GM12878 (cell line): ENCODE data around the gene DSC2. TPM values are rescaled to one million over a fixed set of nuclear protein-coding genes. Genes with fewer than 3 reads are reported as not detected.

Source experiments
- ATAC-seq: fragments of 200-7000 bp; cut with Tn5 transposase; 3 replicates; pipeline ENCODE4 v1.9.1; 2020; ENCODE audit warnings: mild to moderate bottlenecking, moderate library complexity
- BruUV-seq: library from RNA; stranded (reverse); fragments of 400-500 nt; replicated peaks from 2 replicates; lab custom pipeline; 2021; lab: Mats Ljungman, UMichigan
- CTCF ChIA-PET: fragments of 300-600 bp; sonication (Branson Sonifier 250); formaldehyde crosslinking; extraction: SDS; loops from one replicate; lab custom pipeline; 2021; ENCODE audit warnings: inconsistent platforms; lab: Yijun Ruan, JAX
- POLR2A ChIA-PET: fragments of 350-600 bp; formaldehyde crosslinking; extraction: SDS; loops from one replicate; lab custom pipeline; 2021; ENCODE audit warnings: inconsistent platforms; lab: Charles Lee
- RAD21 ChIA-PET: fragments of 300-600 bp; sonication (Branson Sonifier 250); formaldehyde crosslinking; loops from one replicate; lab custom pipeline; 2023; ENCODE audit warnings: antibody characterized with exemption; ENCODE audit not compliant: unreplicated experiment; lab: Charles Lee
- SMC1A ChIA-PET: fragments of 300-600 bp; sonication (Branson Sonifier 250); formaldehyde crosslinking; loops from one replicate; lab custom pipeline; 2023; ENCODE audit not compliant: unreplicated experiment, uncharacterized antibody; lab: Charles Lee
- DNase-seq: peaks from one replicate; pipeline ENCODE4 v3.0.0-alpha.2; 2011; ENCODE audit warnings: low read depth, low spot score
- FAIRE-seq: peaks from 3 replicates; lab custom pipeline; 2011; peaks lifted over from hg19 to GRCh38; lab: Jason Lieb, UNC
- H2AFZ ChIP-seq: 2 replicates; pipeline ENCODE4 v1.6.0; 2011; ENCODE audit warnings: low read depth, low read length, control low read depth; ENCODE audit not compliant: control insufficient read depth
- H3K27ac ChIP-seq: 2 replicates; pipeline ENCODE4 v1.5.1; 2011; ENCODE audit warnings: control low read depth; ENCODE audit not compliant: control insufficient read depth, insufficient read depth
- H3K27me3 ChIP-seq, 2 experiments: replicated peaks in 1 of 2; 2 replicates each; pipeline versions ENCODE4 v1.6.0 to v1.6.1; 2011; ENCODE audit warnings: low read length in 1 of 2; ENCODE audit not compliant: control insufficient read depth in 2 of 2, insufficient read depth in 2 of 2
- H3K36me3 ChIP-seq, 2 experiments: 2 replicates each; pipeline ENCODE4 v1.5.1; 2011; ENCODE audit warnings: low read length in 1 of 2; ENCODE audit not compliant: control insufficient read depth in 2 of 2, insufficient read depth in 2 of 2
- H3K4me1 ChIP-seq: 2 replicates; pipeline ENCODE4 v1.6.1; 2011; ENCODE audit warnings: mild to moderate bottlenecking, low read length, moderate library complexity, mixed read lengths; ENCODE audit not compliant: control insufficient read depth, insufficient read depth
- H3K4me2 ChIP-seq: 2 replicates; pipeline ENCODE4 v1.6.0; 2011; ENCODE audit warnings: control low read depth; ENCODE audit not compliant: control insufficient read depth, insufficient read depth
- H3K4me3 ChIP-seq: fragments of 200-600 bp; sonication (generic); 2 replicates; pipeline ENCODE4 v1.5.1; 2016
- H3K79me2 ChIP-seq: 2 replicates; pipeline ENCODE4 v1.6.0; 2011; ENCODE audit warnings: low read length; ENCODE audit not compliant: control insufficient read depth, insufficient read depth
- H3K9ac ChIP-seq: 2 replicates; pipeline ENCODE4 v1.8.0; 2011; ENCODE audit warnings: low read length, control low read depth, mixed read lengths; ENCODE audit not compliant: control insufficient read depth, insufficient read depth
- H3K9me3 ChIP-seq: replicated peaks from 3 replicates; pipeline ENCODE4 v1.5.1; 2011; ENCODE audit warnings: mild to moderate bottlenecking, low read length; ENCODE audit not compliant: control insufficient read depth, insufficient read depth
- H4K20me1 ChIP-seq: 2 replicates; pipeline ENCODE4 v1.6.0; 2011; ENCODE audit not compliant: control insufficient read depth, insufficient read depth
- CBX3 ChIP-seq: fragments of 200-600 bp; sonication (generic); IDR thresholded peaks from 2 replicates; pipeline ENCODE4 v1.6.1; 2016; ENCODE audit warnings: low read depth, borderline replicate concordance
- RAD21 ChIP-seq: IDR thresholded peaks from 2 replicates; pipeline ENCODE4 v1.6.1; 2011; ENCODE audit warnings: mild to moderate bottlenecking, low read depth, low read length, moderate library complexity; ENCODE audit not compliant: insufficient read depth
- TCF7 ChIP-seq: IDR thresholded peaks from 2 replicates; pipeline ENCODE4 v1.6.1; 2014; ENCODE audit warnings: antibody characterized with exemption, borderline replicate concordance
- ZBED1 ChIP-seq: IDR thresholded peaks from 2 replicates; pipeline ENCODE4 v1.6.1; 2016; ENCODE audit warnings: borderline replicate concordance
- WGBS: methylation state at CpG from one replicate; pipeline ENCODE4 v1.1.6; 2016; ENCODE audit warnings: low lambda C conversion rate; ENCODE audit not compliant: insufficient replicate concordance, insufficient coverage; ENCODE audit errors: missing lambda C conversion rate; 5-methylcytosine and 5-hydroxymethylcytosine counted together
- in situ Hi-C: fragments of 300-500 bp; cut with MboI; formaldehyde crosslinking; loops from 9 replicates; pipeline ENCODE4 v1.14.3; 2018; ENCODE audit warnings: mixed read lengths
- intact Hi-C: fragments of 100-400 bp; cut with micrococcal nuclease; formaldehyde crosslinking; loops from one replicate; pipeline ENCODE4 v1.14.2; 2022; ENCODE audit not compliant: unreplicated experiment
- polyA plus RNA-seq, 11 experiments: library from polyadenylated mRNA; depleted of rRNA in 4 of 11; unstranded in 6 of 11; stranded (reverse) in 5 of 11; fragments of >200 nt; fragmentation: Nextera tagmentation in 4 of 11; fragmentation: Illumina TruSeq in 1 of 11; extraction: Ambion mirVana in 4 of 11; extraction: Trizol in 1 of 11; gene quantifications; 1 replicate in 1 of 11; 2 replicates in 10 of 11; pipeline versions ENCODE4 v1.2.1 to v1.2.3, GENCODE V29; 2011 to 2016; ENCODE audit warnings: inconsistent platforms in 2 of 11, missing spikeins in 2 of 11, low read depth in 1 of 11
- total RNA-seq, 4 experiments: library from RNA; depleted of rRNA in 3 of 4; stranded (reverse); fragments of >200 nt in 3 of 4; fragmentation: Illumina TruSeq in 1 of 4; extraction: Trizol in 1 of 4; gene quantifications; 2 replicates each; pipeline versions ENCODE4 v1.2.1 to v1.2.3, GENCODE V29; 2013 to 2021

The DSC2 gene
- total and polyA plus RNA-seq, 10 of the 15 experiments (the other 5 are each of a cell fraction or from before 2014, with no cell fraction given) = 1.2 to 4.9 (median 3.0) TPM; not detected in 1

- no peaks in the 10 kb centered on the region for H4K20me1 ChIP-seq
- H3K4me2 ChIP-seq = no peak overlapping the region
- H3K4me1 ChIP-seq = no peaks in the 10 kb centered on the region
- CTCF ChIA-PET = no interaction called here
- no peaks in the 10 kb centered on the region for H3K27me3 ChIP-seq
- no peak overlapping the region for H3K27ac ChIP-seq
- H3K36me3 ChIP-seq = no peaks in the 10 kb centered on the region
- no peaks in the 10 kb centered on the region for H3K9me3 ChIP-seq
- no peak overlapping the region for H3K4me3 ChIP-seq
- POLR2A ChIA-PET = no interaction called here
- no peak for TF ChIP-seq CBX3
- TF ChIP-seq RAD21 = no peak
- TF ChIP-seq TCF7 = no peak
- SMC1A ChIA-PET = no interaction called here
- RAD21 ChIA-PET = no interaction called here
- DNase-seq = no peak
- 32% methylated on average over 4 of the region's 4 CpGs for WGBS
- no peak for ATAC-seq
- H3K79me2 ChIP-seq = no peaks in the 10 kb centered on the region
- in situ Hi-C loops (no loop called here), intact Hi-C loops (no loop called here)
- no peak overlapping the region for H3K9ac ChIP-seq
- FAIRE-seq = no peak
- H2AFZ ChIP-seq = no peak overlapping the region
- BruUV-seq = no TSS peak
Observed at GRCh38 chr18:31034541-31034940, 67.7 kb downstream of the DSC2 start.

- Histone ChIP-seq H3K27me3 (no peaks in the 10 kb centered on the region), H3K79me2 (no peaks in the 10 kb centered on the region), H3K4me3 (no peak overlapping the region), H3K4me1 (no peaks in the 10 kb centered on the region), H3K27ac (no peak overlapping the region), H4K20me1 (no peaks in the 10 kb centered on the region), H3K36me3 (no peaks in the 10 kb centered on the region), H3K9ac (no peak overlapping the region)
- ChIA-PET POLR2A (no interaction called here), SMC1A (no interaction called here)
- no peak for DNase-seq
- BruUV-seq = no TSS peak
- in situ Hi-C loops = no loop called here
- no peak for TF ChIP-seq ZBED1
- TF ChIP-seq, all 136 proteins: peak for 0
- Histone ChIP-seq H2AFZ (no peak overlapping the region), H3K9me3 (no peaks in the 10 kb centered on the region), H3K4me2 (no peak overlapping the region; the same call in 1 of the 2 replicates)
- intact Hi-C loops = no loop called here
- ATAC-seq = no peak
- WGBS = 41% methylated on average over 4 of the region's 4 CpGs
- ChIA-PET RAD21 (no interaction called here), CTCF (no interaction called here)
- no peak for FAIRE-seq
Observed at GRCh38 chr18:31030574-31031278, 71.5 kb downstream of the DSC2 start.
